ENCODE measurements around the gene TBX6.

The TBX6 gene

GRCh38 chr16:30114411-30114810 is 22.7 kb upstream of the TBX6 start:
- peak overlapping the region; percentile 52 for H3K27ac ChIP-seq
- DNase-seq (ENCODE audit: low read depth, low spot score), result no peak

GRCh38 chr16:30113711-30114333 is 22.1 kb upstream of the TBX6 start:
- peak overlapping the region; percentile 52 for H3K27ac ChIP-seq
- DNase-seq (ENCODE audit: low read depth, low spot score), result no peak

GRCh38 chr16:30113031-30113710 is 21.4 kb upstream of the TBX6 start, which contains the start of gene GDPD3:
Gene GDPD3 (minus strand): TSS chr16:30113537. CDS start chr16:30113478, 59 bp downstream.
- peak within 1 kb of the TSS; percentile 52 for H3K27ac ChIP-seq
- DNase-seq (ENCODE audit: low read depth, low spot score), result no peak

- DNase-seq (ENCODE audit: low read depth, low spot score), result no peak
- peak overlapping the region; percentile 52 for H3K27ac ChIP-seq
Measured at GRCh38 chr16:30112197-30113030, 20.7 kb upstream of the TBX6 start.

- H3K27ac ChIP-seq, result no peak overlapping the region
- no peak for DNase-seq (ENCODE audit: low read depth, low spot score)
Measured at GRCh38 chr16:30110661-30111060, 18.9 kb upstream of the TBX6 start.

- DNase-seq (ENCODE audit: low read depth, low spot score), result no peak
- H3K27ac ChIP-seq, result no peak overlapping the region
Measured at GRCh38 chr16:30108059-30108850, 16.5 kb upstream of the TBX6 start.

- no peak for DNase-seq (ENCODE audit: low read depth, low spot score)
- H3K27ac ChIP-seq, result peak overlapping the region; percentile 47
Measured at GRCh38 chr16:30104492-30104891, 12.8 kb upstream of the TBX6 start.

- peak overlapping the region; percentile 47 for H3K27ac ChIP-seq
- no peak for DNase-seq (ENCODE audit: low read depth, low spot score)
Measured at GRCh38 chr16:30104090-30104489, 12.4 kb upstream of the TBX6 start.

GRCh38 chr16:30096862-30097563 is 5.3 kb upstream of the TBX6 start:
- H3K27ac ChIP-seq, result peak overlapping the region; percentile 65
- no peak for DNase-seq (ENCODE audit: low read depth, low spot score)

GRCh38 chr16:30096105-30096861 is 4.6 kb upstream of the TBX6 start, which contains the start of gene YPEL3:
Gene YPEL3 (minus strand): TSS chr16:30096213. CDS start chr16:30095482, 731 bp downstream.
- peak; percentile 62 for DNase-seq (ENCODE audit: low read depth, low spot score)
- peak within 1 kb of the TSS; percentile 65 for H3K27ac ChIP-seq

GRCh38 chr16:30095166-30096078 is 3.7 kb upstream of the TBX6 start:
- no peak for DNase-seq (ENCODE audit: low read depth, low spot score)
- peak overlapping the region; percentile 65 for H3K27ac ChIP-seq

GRCh38 chr16:30094541-30095165 is 2.9 kb upstream of the TBX6 start:
- no peak overlapping the region for H3K27ac ChIP-seq
- DNase-seq (ENCODE audit: low read depth, low spot score), result no peak

- H3K27ac ChIP-seq, result peak overlapping the region; percentile 95
- no peak for DNase-seq (ENCODE audit: low read depth, low spot score)
Measured at GRCh38 chr16:30092373-30093010, 768 bp upstream of the TBX6 start.

GRCh38 chr16:30090610-30091331 is 953 bp downstream of the TBX6 start:
- H3K27ac ChIP-seq, result peak overlapping the region; percentile 95
- no peak for DNase-seq (ENCODE audit: low read depth, low spot score)

- peak overlapping the region; percentile 95 for H3K27ac ChIP-seq
- DNase-seq (ENCODE audit: low read depth, low spot score), result no peak
Measured at GRCh38 chr16:30088832-30089624, 2.7 kb downstream of the TBX6 start.
